Fibroblast of upper back skin (primary cell): ENCODE results near the gene ONECUT1.

Experiments used
- DNase-seq: peaks from one replicate; pipeline ENCODE4 v3.0.0-alpha.2; 2013

The ONECUT1 gene

DNA sequence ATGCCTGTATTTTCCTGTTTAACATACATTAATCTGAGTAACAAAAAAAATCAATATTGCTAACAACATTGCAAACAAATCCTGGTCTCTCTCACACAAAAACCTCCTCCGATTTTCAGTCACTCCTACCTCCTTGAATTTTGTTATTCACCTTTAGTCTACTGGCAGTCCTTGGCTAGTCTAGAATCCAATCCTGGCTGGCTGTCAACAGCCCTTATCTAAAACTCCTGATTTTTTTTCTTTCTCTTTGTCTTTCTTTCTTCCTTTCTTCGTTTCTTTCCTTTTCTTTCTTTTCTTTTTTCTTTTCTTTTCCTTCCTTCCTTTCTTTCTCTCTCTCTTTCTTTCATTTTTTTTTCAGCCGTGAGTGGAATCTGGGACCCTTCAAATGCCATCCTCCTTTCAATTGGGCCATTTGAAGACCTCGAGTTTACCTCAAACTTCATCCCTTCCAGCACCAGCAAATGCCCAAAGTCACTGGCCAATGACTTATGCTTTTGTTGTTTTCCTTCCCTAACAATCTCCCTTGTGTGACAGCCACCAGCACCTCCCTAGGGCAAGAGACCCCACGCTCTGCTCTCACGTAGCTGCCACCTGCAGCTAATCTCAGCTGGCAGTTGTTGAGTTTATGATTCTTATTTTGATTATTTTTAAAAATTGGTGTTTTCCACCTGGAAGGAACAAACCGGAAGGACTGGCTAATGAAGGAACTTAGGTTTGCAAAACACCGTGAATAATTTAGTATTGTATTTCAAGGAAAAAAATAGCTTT lies 6.8 kb upstream of the ONECUT1 start:
- DNase-seq = no peak

DNA sequence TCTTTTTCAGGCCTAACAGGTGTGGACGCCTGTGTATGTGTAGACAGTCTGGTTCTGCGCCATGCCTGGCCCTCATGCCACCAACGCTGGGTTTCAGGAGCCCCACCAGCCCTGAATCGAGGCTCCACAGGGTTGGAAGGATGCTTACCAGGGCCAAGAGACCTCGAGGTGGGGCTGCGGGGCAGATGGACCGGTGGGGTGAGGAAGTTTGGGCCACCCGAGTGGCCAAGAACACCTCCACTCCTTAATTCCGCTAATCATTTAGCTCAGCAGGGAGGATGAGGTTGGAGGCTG lies 6.0 kb upstream of the ONECUT1 start:
- no peak for DNase-seq

DNA sequence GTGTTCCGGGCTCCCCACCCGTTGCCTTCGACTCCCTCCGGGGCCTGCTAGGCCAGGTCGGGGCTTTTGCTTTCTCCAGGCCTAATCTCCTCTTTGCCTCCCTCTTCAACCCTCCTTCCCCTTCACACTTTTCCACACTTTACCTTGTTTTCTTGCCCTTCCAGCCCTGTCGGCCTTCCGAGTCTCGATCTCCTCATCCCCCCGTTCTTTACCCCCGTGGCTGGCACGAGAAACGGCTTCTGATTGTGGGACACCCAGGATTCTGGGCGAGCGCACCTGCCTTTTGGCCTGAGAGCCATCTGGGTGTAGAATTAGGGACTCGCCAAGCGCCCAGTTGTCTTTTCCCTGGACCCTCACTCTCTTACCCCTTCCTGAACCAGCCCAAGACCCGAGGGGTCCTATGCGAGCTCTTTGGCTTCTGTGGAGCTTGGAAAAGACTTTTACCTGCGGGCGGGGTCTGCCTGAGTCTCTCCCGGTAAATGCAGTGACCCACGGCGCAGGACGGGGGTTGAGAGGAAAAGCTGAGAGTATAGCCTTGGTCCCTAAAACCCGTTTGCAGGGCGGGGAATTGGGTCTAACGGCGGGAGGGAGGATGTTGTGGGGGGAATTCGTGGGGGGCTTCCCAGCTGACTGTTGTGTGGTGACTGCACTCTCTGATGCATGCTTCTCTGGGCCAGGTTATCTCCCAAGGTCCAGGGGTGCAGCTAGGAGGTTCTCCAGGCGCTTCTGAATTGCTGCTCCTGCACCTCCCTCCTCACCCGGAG lies 5.5 kb upstream of the ONECUT1 start:
- DNase-seq = no peak

DNA sequence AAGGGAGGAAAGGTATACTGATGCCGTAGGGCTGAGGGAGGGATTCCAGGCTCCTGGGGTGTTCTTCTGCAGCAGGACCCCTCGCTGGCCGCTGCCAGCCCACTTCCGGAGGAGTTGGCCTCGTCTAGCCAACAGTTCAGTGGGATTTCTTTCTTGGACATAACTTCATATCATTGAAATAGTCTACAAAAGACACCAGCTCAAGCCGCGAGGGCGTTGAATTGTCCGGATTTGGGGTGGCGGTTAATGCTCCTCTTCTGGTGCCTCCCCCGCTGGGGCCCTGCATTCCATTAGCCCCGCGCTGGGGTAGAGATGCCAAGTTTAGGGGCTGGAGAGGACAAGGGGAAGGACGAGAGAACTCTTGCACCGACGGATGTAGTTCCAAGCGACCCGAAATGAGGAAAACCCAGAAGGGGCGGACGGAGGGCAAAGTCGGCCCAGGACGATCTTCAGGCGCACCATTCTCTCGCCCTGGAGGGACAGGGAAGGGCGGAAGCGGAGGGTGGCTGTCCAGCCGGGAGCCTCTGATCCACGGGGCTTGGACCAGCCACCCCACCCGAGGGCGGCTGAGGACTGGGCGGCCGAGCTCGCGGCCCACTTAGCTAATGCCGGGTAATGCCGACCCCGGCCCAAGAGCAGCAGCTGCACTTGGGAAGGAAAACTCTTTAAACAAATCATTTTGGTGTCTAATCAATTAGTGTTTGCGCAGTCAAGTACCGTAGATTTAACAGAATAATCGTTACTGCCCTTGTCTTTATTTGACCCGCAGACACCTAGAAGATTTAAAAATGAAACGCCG lies 4.7 kb upstream of the ONECUT1 start:
- no peak for DNase-seq

DNA sequence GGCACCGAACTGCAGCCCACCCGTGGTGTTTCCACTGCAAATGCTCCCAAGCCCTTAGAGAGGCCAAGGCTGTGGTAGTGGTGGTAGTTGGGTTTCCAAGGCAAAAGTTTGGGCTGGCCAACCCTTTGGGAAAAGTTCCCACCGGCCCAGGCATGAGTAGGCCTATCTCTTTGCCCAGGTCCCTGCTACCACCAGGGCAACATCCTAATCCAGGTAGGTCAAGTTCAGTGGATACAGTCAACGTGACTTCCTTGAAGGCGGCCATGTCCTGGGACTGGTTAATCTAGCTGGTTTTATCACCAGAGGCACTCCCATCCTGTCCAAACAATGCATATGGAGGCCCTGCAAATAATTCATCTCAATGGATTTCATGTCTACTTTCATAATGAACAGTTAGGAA lies 1.6 kb upstream of the ONECUT1 start:
- no peak for DNase-seq

DNA sequence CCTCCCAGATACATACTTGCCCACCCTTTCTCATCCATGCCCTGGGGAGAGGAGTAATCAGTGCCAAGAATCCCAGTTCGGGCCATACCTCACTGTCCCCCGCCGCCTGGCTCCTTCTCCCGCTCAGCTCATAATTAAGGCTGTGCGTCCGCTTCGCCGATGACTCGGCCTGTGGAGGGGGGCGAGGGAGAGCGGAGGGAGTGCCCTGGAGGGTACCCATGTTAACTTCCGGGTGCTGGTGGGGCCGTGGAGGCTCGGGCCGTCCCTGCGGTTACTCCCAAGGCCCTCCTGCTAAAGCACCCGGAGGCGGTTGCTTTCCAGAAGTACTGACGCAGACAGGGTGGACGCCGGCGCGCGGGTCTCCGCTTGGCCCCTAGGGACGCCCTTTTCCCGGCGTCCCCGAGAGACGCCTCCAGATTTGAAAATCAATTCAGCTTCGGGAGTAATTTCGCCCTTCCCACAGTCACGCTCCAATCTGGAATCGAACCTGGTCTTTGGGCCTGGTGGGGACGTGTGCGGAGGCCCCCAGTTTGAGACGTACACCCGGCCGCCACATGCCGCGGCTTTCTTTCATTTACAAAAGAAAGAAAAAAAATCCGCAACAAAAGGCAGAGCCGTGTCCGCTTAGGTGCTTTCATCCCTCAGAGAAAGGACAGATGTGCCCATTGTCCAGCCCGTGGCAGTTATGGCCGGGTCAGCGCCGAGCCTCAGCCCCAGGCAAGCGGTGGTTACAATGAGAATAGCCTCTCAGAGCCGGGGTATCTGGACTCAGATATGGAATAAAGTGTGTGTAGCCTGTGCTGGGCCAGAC lies 1.0 kb upstream of the ONECUT1 start:
- no peak for DNase-seq

DNA sequence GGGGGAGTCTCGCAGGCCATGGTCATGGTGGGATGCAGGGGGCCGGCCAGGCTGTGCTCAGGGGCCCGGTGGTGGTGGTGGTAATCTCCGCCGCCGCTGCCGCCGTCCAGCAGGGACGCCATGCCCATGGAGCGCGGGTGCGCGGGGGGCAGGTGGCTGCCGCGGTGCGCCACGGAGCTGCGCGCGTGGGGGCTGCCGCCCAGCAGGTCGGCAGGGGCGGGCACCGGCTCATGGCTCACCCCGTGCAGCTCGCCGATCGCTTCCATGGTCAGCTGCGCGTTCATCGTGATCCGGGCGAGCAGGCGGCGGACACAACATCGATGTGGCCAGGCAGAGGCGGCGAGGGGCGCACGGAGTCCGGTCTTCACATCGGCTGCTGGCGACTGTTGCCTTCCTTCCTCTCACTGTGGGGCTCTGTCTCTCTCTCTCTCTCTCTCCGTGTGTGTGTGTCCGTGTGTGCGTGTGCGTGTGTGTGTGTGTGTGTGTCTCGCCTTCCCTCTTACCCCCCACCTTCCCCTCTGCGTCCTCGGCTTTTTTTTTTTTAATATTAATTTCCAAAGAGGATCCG lies 451 bp downstream of the ONECUT1 start:
- DNase-seq = no peak

DNA sequence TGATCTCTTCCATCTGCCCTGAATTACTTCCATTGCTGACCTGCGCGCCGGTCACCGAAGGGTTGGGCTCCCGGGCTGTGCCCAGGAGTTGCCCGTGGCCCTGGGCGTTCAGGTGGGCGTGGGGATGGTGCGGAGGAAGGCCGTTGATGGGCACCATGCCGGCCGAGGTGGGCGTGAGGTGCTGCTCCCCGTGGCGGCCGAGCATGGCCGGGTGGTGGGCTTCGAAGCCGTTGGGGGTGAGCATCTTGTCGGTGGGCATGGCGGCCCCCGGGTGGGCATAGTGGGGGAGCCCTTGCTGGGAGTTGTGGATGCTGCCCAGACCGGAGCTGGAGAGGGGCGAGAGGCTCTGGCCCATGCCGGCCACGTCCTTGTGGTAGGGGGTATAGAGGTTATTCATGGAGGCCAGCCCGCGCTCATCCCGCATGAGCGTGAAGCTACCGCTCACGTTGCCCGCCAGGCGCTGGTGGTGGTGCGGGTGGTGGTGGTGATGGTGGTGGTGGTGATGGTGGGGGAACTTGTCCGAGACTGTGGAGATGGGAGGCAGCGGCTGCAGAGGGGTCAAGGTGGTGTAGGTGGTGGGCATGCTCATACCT lies 1.0 kb downstream of the ONECUT1 start:
- no peak for DNase-seq

DNA sequence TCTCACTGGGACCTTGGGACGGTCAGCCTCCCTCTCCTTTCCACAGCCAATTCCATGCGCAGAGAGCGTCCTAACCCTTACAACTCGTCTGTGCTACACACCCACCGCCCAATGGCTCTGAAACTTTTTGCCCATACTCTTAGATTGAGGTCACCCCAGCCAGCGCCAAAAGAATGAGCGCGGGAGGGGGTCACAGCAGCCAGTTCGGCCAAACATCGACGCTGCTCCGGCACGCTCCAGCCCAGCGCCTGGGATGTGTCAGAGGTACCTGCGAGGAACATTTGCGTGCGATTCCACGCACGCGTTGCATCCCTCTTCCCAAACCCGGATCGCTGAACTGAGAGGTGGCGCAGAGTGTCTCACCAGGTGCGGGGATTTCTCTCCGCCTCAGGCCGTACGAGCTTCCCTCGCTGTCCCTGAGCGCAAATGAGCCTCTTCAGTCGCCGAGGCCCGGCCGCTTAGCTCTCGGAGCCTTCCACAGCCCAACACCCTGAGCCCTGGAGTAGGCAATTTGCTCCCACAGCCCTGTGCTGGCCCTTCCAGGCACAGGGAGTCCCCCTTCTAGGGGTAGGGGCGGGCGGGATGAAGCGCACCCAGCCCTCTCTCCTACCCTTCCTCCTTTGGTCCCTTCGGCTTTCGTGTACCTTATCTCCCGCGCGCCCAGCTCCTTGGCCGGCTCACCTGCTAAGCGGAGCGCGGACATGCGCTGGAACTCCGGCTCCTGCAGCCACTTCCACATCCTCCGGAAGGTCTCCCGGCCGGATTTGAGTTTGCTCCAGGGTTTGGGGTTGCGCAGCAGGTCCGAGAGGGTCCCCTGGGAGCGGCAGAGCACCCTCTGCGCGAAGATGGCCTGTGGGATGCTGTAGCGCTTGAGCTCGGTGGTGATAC lies 1.8 kb downstream of the ONECUT1 start:
- DNase-seq = no peak

DNA sequence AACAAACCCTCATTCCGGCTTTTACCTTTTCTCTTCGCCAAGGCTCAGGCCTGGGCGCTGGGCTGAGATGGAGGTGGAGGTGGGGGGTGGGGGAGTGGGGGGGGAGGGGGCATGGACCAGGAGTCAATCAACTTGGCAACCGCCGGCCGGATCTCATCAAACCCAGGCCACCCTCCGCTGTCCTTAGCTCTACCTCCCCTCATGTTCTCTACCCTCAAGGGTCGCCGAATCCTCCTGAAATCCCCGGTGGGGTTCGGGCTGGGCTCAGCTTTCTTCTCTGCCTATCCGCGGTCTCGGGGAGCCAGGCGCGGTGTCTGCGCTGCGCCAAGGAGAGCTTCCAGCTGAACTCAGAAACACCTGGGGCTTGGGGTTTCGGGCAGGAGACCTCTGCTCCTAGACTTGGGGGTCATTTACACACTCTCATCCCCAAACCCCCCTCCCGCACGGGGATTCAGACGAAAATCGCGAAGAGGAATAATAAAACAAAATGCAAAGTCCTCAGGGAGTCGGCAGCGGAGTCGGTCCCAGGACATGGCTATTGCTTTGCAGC lies 2.5 kb downstream of the ONECUT1 start:
- no peak for DNase-seq

DNA sequence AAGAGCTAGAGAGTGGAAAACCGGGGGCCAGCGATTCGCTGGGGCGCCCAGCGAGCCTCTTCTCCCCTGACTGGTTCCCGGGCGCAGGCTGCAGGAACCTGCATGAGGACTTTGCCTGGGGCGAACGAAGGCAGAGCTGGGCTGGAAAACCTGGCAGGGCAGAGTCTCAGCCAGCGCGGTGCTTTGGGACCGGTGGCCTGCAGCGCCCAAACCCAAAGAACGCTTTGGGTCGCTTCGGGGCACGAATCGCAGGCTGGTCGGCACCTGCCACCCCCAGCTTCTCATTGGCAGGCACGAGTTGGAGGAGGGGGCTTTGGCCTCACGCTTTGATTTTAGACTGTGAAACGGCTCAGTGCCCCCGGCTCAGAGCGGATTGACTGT lies 3.0 kb downstream of the ONECUT1 start:
- no peak for DNase-seq

DNA sequence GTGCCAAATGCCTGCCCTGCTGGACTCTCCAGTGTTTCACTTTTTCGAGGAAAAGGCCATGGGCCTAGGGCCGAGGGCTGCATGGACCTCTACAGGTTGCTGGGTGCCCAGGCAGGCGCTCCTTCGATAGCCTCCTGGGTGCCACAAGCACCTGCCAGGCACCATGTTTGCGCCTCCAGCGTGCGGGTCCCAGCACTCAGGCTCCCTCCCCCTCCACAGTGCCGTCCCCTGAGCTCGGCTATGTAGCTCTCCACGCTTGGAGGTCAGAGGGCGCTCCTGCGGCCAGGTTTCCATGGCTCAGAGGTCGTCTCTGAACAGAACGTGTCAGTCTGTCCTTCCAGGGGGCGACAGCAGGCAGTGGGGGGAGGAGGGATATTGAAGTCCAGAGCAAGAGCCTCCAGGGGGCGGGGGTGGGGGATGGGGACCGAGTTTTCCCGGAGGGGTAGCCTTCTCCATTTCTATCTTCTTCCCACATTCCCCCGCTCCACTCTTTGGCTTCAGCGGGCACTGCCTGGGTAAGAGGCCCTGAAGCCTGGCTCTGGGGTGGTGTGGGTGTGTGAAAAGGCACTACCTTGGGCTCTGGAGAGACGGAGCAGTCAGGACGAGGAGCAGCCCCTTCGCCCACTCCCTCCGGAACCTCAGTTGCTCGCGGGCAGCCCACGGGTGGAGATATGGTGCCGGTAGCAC lies 3.6 kb downstream of the ONECUT1 start:
- DNase-seq = no peak

DNA sequence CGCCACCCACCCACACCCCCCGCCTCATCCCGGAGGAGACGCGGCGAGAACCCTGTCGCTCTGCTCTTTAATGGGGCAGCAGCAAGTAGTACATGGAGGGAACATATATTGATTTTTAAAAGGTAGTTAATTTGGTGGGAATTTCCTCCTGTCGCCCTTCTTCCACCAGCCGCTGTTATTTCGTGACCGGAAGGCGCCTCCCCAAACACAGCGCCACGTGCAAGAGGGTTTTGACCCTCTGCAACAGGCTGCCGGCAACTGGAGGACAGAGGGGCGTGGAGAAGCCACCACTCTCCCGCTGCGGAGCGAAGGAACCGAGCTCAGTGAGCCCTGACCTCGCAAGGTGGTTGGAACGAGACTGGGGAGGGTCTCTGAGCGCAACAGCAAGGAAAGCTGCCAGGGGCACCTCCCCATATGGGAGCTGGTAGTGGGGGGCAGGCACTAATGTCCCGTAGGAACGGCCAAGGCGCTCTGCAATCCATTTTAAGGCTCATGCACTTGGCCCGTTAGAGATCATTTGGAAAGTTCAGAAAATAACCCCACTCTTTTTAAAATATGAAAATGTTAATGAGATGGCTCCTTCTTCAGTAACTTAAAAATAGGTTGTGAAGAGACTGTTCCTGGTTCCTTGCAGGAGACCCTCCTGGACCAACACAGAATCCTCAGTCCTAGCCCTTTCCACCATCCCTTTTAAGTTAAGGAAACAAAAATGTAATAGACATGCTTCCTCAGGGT lies 4.3 kb downstream of the ONECUT1 start:
- DNase-seq = no peak

DNA sequence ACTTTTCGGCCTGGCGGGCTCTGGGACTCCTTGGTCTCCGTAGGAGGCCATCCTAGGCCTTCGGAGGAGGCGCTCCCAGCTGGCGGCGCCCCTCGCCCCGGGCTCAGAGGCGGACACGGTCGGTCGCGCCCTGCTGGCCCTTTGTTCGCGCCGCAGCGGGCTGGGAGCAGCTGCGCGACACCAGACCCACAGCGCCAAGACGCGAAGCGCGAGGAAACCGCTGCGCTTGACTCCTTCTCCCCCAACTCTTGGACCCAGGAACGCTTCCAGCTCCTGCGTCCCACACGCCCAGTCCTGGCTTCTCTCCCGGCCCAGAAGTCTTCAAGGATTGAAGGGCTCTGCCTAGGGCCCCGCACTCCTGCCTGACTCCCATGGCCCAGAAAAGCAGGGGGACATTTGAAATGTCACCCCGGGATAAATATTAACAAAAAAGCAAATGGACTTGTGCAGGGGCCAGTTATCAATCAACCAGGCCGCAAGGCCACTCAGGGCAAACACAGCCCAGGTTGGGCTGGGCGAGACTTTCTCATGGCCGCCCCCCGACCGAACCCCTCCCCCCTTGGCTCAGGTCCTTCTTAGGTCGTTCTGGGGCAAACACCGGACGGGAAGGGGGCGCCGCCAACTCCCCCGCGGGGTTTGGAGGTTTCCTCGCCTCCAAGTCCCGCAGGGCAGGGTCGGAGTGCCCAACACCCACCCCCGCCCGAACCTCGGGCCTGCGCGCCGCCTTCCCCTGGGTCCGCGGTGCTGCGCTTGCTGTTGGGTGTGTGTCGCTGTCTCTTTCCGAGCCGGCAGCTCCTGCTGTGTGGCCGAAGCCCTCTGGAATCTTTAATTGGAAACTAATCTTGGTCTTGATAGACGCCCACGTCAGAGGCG lies 5.1 kb downstream of the ONECUT1 start:
- no peak for DNase-seq

DNA sequence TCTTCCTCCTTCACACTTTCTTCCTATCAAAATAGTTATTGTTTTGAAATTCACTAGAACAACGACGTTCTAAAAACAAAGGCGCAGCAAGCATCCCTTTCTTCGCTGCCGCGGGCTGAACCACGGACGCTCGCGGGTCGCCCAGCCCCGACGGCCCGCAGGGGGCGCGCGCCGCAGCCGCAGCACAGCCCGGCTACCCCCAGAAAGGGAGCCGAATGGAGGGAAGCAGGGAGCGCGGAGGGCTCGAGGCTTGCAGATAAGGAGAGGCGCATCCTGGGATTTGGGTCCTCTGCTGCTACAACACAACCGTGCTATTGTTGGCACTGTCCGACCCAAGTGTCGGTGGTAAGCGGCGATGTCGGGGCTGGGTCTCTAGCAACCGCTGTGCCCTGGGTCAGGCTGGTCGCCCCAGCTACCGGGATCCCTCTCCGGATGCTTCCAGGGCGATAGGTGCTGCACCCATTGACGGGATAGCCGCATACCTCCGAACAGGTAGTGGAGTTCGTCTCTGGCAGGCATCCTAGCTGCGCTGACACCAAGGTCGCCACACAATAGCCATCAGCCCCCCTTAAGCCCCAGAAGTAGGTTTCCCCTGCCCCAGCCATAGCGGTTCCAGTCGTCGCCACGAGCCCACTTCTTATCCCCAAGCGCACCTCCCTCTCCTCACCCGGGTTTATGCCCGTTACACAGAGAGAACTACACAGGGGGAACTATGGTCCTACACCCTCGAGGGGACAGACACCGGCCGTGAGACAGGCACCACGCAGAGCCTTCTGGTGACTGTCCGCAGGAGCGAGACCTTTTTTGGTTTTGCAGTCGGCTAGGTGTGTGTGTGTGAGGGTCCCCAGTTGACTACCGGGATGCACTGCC lies 6.0 kb downstream of the ONECUT1 start:
- DNase-seq = no peak

DNA sequence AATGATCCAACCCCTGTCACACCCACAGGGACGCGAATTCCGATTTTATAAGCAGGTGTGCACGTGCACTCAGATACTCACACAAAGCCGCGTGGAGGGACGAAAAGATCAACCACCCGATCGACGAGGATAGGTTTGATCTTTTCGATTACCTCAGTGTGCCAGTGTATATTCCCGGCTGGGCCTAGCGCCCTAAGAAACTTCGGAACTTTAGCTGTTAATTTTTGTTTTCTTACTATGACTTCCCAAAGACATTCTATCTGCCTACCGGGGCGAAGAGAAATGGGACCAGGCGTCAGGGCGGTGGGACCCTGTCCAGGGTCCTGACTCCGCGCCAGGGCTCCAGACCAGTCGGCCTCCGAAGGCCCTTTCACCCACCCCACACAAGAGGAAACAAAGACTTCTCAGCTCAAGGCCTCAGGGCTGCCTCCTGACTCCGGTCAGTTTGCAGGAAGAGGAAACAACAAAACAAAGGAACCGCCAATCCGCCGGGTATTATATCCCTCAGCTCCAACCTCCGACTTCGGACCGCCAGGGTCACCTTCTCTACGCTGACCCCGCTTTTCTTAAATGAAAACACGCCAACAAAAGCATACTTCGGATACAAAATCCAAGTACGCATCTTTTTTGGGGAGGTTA lies 6.8 kb downstream of the ONECUT1 start:
- DNase-seq = no peak

DNA sequence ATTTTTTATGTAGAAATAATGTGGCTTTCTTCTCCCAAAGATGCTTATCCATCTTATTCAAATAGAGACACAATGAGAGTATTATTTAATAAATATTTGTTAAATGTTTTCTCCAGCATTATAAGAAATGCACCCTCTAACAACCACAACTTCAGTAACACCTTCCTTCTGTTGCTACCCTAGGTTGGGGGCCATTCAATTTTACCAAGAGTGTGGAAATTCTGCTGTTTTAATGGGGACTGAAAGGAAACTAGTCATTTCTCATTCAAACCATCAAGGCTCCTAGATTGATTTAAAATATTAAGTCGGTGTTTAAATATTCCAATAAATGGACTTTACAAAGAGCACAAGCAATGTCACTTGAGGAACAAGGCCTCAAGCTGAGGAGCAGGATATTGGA lies 7.6 kb downstream of the ONECUT1 start:
- no peak for DNase-seq
